GM19395 (cell line): ENCODE measurements around the gene DCAF12.

Source experiments
- ATAC-seq: cut with Tn5 transposase; IDR thresholded peaks from one replicate; pipeline ENCODE4 v1.9.1; 2021; ENCODE audit warnings: mild to moderate bottlenecking, moderate library complexity; ENCODE audit not compliant: unreplicated experiment

DCAF12 gene

DNA sequence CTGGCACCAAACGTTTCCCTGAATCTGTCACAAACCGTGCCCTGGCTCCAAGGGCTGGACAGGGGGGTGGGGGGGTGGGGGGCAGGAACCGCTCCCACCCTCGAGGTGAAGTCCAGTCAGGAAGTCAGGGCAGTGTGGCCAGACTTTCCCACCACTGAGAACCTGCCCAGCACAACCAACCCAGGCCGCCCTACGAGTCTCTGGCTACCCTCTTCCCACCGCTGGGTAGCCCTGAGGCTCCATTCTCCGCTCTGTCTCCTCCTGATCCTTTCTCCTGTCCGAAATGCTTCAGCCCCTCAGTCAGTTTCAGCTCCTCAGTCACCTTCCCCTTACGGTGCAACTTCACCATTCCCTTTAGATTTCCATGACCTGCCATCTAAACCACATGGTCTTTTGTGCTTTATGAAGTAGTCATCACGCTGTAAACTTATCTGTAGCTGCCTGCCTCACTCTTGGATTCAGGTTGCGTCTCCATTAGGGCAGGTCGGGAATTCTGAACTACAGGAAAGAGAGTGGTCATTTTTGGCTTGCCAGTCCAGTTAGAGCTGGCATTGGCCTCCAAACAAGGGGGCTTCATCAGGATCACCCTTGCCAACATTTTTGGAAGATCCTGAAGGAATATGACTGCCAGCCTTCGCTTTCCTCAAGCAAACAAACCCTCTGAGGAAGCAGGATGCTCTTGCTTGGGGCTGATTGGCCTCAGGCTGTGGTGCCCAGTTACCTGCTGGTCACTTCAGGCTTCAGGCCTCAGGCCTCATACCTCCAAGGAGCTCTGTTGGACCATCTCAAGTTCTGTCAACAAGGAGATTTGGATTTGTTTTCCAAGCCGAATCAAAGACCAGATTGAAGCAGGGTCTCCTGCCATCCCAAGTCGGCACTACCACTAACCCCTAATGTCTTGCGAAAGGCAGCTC is 794 bp upstream of the DCAF12 start:
- no peak for ATAC-seq

DNA sequence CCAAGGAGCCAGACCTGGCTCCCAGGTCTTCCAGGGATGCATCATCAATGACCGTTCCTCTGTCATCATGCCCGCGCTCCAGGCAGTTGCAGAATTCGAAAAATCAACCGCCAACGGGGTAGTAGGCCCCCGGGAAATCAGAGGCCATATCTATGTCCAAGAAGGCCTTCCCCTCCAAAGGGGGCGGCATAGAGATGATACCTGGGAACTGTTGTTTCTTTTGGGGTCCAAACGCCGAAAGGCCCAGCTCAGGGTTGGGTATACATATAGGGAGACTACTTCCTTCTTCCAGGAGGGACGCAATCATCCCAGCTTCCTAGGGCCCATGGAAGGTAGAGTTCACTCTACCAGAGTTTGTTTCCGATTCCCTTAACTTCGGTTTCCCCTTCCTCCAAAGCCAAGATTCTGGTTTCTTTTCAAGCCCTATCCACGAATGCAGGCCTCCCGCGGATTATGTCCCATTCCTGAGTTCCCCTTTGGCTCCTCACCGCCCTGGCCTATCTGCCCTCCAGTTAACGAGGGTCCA is 754 bp downstream of the DCAF12 start:
- no peak for ATAC-seq

DNA sequence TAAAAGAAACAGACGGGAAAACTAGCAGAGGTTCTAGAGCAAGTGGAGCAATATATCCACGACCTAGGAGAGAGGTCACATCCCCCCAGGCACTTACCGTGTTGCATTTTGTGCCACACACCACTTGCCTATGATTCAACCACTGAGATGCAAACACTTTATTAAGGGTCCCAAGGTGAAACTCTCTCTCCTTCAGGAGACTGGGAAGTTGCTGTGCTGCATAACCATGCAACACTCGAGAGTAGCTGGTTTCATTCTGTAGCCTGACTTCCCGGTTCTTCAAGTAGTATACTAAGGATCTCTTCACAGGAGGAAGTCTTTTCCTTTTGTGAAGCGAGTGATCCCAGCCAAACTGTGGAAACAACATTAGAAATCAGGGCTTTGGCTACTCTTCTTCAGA is 1.6 kb downstream of the DCAF12 start:
- ATAC-seq: no peak

DNA sequence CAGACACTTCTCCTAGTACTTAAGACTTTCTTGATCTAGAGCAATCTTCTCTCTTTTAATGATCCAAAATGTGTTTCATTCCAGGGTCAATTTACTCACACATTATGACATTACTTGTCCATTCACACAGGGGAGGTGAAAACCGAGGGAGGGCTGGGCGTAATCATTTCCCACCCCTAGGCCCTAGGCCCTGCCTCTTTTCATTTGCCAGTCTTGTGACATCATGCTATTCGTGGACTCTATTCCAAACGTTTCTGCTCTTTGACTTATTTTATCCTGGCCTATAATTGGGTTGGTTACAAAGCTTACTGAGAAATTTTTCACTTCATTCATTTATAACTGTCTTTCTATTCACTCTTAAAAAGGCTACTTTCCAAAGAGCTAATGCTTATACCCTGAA is 2.4 kb downstream of the DCAF12 start:
- no peak for ATAC-seq

DNA sequence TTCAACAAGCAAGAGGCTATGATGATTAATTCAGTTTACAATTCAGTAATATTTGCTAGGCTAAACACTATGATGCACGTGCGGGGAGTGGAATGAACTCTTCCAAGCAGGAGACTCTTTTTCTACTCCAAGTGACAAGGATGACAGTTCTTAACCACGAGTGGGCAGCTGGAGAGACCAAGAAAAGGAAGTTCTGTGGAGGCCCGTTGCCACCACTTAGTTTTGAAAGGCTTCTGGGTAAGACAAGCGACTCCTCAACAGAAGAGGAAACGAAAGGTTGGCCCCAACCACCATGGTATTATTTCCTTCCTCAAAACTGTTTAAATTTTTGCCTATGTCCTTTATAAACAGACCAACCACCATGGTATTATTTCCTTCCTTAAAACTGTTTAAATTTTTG is 2.8 kb downstream of the DCAF12 start:
- ATAC-seq: no peak

DNA sequence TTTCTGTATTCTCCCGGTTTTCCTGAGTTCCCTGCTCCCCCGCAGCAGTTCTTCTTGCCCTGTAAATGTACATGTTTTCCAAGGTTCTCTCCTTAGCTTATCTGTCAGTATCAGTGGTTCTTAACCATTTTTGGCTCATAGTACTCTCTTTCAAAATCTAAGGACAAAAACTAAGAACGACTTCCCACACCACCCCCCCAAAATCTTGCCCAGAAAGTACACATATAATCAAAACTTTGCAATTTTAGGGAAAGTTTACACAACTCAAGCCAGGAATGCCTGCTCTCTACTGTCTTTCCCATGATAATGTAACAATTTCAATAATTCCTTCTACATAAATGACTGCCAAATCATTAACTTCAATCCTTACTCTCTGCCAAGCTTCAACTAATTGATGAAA is 4.5 kb downstream of the DCAF12 start:
- ATAC-seq: no peak

DNA sequence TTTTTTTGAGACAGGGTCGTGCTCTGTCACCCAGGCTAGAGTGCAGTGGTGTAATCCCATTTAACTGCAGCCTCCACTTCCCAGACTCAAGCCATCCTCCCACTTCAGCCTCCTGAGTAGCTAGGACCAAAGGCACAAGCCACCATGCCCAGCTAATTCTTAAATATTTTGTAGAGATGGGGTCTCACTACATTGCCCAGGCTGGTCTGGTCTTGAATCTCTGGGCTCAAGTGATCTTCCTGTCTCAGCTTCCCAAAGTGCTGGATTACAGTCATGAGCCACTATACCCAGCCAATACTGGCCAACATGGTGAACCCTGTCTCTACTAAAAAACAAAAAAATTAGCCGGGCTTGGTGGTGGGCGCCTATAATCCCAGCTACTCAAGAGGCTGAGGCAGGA is 6.8 kb downstream of the DCAF12 start:
- no peak for ATAC-seq

DNA sequence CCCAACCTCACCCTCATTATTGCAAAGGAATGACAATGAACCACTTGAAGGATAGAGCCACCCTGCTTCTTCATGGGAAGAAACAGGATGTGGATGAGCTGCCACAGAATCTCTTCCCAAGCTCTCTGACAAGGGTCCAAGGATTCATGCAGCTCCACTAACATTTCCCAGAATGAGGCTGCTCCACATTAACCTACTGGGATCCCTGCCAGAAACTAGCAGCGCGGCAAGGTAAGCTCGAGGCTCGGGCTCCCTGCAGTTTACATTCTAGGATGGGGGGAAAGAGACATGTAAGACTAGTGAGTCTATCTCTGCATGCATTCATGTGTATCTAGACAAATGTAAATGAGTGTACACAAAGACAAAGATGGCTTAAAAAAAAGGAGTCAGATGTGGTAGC is 12.1 kb downstream of the DCAF12 start:
- no peak for ATAC-seq

DNA sequence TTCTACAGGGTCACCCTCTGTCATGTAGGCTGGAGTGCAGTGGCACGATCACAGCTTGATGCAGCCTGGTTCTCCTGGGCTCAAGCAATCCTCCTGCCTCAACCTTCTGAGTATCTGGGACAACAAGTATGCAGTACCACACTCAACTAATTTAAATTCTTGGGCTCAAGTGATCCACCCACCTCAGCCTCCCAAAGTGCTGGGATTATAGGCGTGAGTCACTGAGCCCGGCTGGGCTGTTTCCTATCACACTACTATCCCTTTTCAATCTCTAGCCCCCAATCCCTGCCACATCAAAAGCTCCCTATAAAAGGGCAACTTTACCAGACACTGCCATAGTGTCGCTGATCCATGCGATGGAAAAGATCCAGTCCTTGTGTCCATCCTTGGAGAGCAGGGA is 20.4 kb downstream of the DCAF12 start:
- ATAC-seq: no peak

DNA sequence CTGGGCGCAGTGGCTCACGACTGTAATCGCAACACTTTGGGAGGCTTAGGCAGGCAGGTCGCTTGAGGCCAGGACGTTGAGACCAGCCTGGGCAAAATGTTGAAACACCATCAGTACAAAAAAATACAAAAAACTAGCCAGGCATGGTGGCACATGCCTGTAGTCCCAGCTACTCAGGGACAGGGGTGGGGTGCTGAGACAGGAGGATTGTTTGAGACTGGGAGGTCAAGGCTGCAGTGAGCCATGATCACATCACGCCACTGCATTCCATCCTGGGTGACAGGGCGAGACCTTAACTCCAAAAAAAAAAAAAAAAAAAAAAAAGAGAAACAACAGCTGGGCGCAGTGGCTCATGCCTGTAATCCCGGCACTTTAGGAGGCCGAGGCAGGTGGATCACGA is 23.7 kb downstream of the DCAF12 start:
- ATAC-seq: no peak

DNA sequence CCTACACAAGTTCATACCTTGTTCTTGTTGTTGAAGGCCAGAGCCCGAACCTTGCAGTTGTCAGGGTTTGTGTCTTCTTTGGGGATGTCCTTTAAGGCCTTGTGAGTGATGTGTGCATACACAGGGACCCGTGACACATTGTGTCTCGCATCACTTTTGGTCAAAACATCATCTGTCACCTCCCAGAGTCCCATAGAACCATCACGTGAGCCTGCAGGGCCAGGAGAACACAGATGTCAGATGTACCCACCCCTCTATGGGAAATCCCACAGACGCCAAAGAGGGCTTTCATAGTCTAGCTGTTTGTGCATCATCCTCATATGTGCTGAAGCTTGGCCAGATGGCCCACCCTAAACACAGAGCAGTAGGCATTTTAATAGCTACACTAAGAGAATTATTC is 28.2 kb downstream of the DCAF12 start:
- ATAC-seq: no peak

DNA sequence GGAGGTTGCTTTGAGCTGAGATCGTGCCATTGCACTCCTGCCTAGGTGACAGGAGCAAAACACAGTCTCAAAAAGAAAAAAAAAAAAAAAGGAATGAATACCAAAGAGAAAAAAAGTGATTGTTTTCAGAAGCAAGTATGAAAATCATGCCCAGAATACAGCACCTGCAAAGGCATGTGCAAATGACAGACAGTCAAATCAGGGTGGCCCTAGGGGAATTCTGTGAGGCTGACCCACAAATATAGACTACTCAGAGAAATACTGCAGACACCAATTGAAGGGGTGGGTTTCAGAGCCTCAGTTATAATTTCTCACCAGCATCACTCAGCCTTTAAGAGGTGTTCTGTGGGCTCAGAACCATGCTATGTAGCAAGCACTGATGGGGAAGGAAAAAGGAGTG is 28.6 kb downstream of the DCAF12 start:
- ATAC-seq: no peak

DNA sequence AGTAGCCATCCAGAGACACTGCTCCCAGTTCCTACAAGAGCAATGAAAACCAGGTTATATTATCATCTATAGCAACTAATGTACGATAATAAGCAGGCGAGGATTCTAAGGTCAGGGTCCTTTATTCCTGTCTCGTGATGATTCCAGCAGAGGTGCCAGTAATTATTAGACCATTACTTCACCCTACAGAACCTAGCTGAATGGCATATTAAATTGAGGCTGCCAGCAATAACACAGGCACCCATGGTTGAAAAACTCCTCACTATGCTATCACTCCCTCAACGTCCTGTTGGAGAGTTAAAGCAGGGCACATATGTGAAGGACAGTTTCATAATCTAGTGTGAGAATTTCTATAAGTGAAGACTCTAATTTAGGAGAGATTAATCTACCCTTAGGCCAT is 29.7 kb downstream of the DCAF12 start:
- no peak for ATAC-seq

DNA sequence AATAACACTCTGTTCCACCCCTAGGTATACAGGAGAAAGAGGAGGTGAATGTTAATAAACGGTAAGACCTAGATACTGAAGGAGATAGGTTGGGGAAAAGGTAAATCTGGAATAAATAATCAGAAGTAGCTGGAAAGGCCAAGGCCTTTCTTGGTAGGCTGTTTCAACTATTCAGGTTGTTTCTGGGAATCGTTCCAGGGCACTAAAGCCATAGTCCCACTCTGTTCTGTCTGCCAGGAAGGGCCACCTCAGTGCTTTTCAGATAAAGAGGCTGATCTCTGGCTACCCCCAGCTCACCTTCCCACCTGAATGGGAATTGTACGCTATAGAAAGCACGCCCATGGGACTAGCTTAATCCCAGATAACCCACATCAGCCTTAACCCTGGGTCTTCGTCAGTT is 32.9 kb downstream of the DCAF12 start:
- ATAC-seq: no peak

DNA sequence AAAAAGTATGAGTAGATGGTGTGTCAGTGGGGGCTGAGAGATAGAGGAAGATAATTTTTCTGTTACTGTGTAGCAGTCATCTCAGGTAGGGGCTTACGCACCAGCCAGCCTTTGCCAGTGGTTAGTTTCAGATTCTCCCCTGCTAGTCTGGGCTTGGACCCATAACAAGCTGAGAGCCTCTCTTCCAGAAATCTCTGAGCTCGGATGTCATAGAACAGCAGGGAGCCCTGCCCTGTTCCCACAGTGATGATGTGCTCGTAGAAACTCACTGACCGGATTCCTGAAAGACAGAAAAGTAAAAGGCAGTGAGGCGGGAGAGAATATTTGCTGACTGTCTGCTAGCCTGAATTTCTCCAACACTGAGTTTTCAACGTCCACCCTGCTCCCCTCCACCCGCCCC is 37.2 kb downstream of the DCAF12 start:
- no peak for ATAC-seq

DNA sequence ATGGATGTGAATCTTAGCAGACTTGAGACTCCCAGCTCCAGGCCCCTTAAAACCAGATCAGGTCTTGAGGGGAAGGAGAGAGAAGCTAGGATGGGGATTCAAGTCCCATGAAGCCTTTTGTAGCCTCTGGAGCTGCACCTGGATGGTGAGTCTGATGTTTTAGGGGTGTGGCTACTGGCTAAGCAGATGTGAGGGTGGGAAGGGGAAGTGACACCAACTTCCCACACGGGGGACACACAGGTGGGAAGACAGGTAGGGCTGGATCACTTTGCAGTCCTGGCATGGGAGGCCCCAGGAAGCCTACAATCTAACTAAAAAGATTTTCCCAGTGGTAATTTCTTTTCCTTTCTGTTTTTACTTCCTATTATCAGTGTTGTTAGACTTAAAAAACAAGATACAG is 39.1 kb downstream of the DCAF12 start:
- ATAC-seq: no peak

DNA sequence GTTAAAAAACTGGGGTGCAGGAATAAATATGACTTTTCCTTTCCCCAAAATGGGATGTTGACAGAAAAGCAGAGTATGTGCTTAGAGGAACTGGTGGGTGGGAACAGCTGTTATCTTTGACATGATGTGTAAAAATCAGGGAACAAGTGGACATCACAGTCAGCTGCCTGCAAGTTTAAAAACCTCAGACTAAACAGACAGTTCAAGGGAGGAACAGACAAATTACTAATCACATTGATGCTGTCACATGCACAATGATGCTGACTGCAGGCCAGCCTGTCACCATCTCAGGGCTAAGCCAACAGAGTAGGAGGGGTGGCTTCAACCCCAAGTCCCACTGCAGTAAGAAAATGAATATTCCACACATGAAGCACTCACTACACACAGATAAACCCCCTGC is 39.6 kb downstream of the DCAF12 start:
- ATAC-seq: no peak

DNA sequence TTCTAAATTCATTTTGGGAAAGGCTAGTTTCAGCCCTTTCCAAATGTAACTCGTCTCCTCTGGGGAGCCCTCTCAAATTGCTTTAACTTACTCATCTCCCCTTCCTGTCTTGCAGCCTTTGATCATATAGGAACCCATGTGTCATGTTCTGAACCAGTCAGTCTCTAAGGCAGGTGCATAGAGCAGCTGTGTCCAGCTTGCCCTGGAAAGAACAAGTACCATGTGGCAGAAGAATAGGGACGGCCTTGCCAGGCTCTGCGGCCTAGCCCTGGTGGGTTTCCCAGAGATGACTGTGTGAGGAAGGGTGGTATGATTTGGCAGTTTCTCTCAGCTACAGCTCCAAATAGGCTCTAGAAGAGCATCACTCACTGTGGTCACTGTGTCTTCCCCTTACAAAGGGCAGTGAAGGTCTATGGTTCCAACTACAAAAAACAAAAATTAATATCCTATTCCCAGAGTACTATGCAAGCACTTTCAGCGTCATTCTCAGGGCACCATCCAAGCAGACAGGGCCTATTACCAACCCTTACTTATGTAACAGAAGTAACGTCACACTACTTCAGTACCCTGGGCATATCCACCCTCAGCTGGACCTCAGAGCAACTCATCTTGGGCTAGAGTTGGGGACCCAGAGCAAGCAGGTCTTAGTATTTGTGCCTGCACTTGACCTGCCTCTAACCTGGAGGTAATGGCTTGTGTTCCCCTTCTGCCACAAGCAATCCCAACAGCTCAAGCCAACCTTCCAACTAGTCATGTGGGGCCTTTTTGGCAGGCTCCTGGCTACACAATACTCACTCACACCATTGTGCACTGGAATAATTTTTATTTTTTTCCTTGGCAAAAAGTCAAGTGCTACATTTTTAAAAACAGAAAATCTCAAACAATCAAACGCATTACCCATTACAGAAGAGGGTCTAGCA is 40.7 kb downstream of the DCAF12 start:
- ATAC-seq: no peak

DNA sequence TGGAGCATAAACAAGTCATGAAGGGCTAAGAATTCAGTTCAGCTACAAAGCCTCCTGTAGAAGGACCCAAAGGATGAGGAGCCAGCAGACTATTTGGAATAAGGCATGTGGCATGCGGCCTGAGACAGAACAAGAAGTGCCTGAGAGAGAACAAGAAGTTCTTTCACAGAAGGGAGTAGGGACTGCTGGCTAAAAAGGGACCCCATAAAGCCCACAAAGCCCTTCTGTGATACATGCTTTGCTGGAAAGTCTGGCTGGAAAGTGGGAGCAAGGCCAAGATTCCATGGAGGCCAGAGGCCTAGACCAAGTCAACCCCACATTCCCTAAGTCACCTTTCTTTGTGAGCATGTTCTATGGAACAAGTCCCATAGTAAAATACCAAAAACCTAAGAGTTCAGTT is 41.9 kb downstream of the DCAF12 start:
- ATAC-seq: no peak

DNA sequence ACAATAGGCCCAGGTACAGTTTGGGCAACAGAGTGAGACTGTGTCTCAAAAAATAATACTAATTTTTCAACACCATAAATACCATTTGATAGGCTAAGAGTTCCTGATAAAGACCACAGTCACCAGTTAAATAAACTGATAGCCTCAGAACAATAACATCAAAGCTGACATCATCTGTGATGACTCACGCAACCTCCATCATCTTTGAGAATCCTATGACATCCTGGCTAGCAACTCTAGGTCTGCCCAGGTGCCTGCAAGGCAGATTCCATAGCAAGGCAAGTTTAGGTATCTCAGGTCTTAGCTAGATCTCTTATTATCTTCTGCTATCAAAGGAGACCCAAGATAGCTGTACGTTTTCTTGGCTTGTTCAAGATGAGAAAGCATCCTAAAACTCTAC is 47.3 kb downstream of the DCAF12 start:
- ATAC-seq: no peak

DNA sequence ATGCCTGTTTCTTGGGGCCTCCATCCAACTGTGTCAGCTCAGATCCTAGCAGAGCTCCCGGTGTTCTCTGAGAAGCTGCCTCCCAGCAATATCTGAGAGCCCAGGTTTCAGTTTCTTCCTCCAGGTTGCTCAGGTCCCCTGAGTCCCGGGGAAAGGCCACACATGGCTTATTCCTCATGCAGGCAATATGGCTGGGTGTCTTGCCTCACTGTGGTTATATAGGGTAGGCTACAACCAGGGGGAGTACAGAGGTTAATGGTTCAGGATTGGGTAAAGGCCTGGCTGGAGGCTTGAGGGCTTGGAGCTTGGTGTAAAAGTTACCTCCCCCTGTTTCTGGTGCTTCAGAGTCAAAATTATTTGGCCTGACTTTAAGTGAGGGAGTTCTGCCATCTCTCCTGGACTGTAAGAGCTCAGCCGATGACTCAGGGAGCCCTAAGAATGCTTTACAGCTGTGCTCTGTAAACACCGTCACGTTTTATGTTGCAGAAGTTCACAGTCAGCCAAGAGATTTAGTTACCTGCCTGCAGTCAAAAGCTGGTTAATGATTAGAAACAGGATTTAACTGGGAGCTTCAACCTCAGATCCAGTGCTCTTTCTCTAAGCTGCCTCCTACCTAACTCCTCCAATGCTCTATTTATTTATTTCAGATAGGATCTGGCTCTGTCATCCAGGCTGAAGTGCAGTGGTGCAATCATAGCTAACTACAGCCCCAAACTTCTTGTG is 53.5 kb downstream of the DCAF12 start:
- ATAC-seq: no peak
